HepG2 (cell line): ENCODE results near the gene COL9A3. TPM values are rescaled to one million over a fixed set of nuclear protein-coding genes. Genes with fewer than 3 reads are reported as not detected.

Experiments used
- ATAC-seq: fragments of 200-7000 bp; cut with Tn5 transposase; 3 replicates; pipeline ENCODE4 v1.9.1; 2020; ENCODE audit warnings: mild to moderate bottlenecking, moderate library complexity
- BruUV-seq: library from RNA; stranded (reverse); fragments of 400-500 nt; replicated peaks from 2 replicates; lab custom pipeline; 2021; lab: Mats Ljungman, UMichigan
- CTCF ChIA-PET: fragments of 300-600 bp; formaldehyde crosslinking; extraction: SDS; loops from one replicate; lab custom pipeline; 2021; ENCODE audit warnings: low total read pairs, inconsistent platforms, low intra/inter-chr PET ratio; lab: Yijun Ruan, JAX
- POLR2A ChIA-PET: fragments of 350-600 bp; sonication (Branson Sonifier 250); formaldehyde crosslinking; loops from one replicate; lab custom pipeline; 2020; ENCODE audit warnings: antibody characterized with exemption, inconsistent platforms; lab: Yijun Ruan, JAX
- DNase-seq: peaks from one replicate; pipeline ENCODE4 v3.0.0-alpha.2; 2015; ENCODE audit warnings: low spot score
- FAIRE-seq: peaks from 3 replicates; lab custom pipeline; 2011; peaks lifted over from hg19 to GRCh38; lab: Jason Lieb, UNC
- H2AFZ ChIP-seq: one replicate; pipeline ENCODE4 v1.6.1; 2011; ENCODE audit warnings: low read length, inconsistent platforms
- H3K27ac ChIP-seq: fragments of 300-600 bp; 3 replicates; pipeline ENCODE4 v1.8.0; 2011; ENCODE audit warnings: mixed run types, mild to moderate bottlenecking, mixed read lengths, low read length, inconsistent platforms; ENCODE audit not compliant: insufficient read depth; ENCODE audit errors: extremely low read length
- H3K27me3 ChIP-seq, 2 experiments: fragments of 200-600 bp in 1 of 2; 2 replicates in 1 of 2; 3 replicates in 1 of 2; pipeline versions ENCODE4 v1.6.0 to v1.8.0; 2011; ENCODE audit warnings: low read length in 2 of 2, mild to moderate bottlenecking in 2 of 2, moderate library complexity in 2 of 2, inconsistent platforms in 1 of 2; ENCODE audit not compliant: insufficient read depth in 2 of 2, control insufficient read depth in 1 of 2
- H3K36me3 ChIP-seq, 2 experiments: fragments of 200-600 bp in 1 of 2; replicated peaks in 1 of 2; 2 replicates in 1 of 2; 3 replicates in 1 of 2; pipeline versions ENCODE4 v1.5.1 to v1.8.0; 2011; ENCODE audit warnings: low read length in 2 of 2, inconsistent platforms in 1 of 2; ENCODE audit not compliant: insufficient read depth in 2 of 2, control insufficient read depth in 1 of 2
- H3K4me1 ChIP-seq: 2 replicates; pipeline ENCODE4 v1.5.1; 2012; ENCODE audit warnings: low read length, inconsistent platforms; ENCODE audit not compliant: insufficient read depth
- H3K4me2 ChIP-seq: 2 replicates; pipeline ENCODE4 v1.6.0; 2011; ENCODE audit warnings: low read depth, low read length, inconsistent platforms
- H3K4me3 ChIP-seq, 3 experiments: fragments of 200-600 bp in 1 of 3; sonication (generic), shearing (Covaris generic) in 1 of 3; replicated peaks in 1 of 3; 2 replicates each; pipeline ENCODE4 v1.5.1; 2011 to 2016; ENCODE audit warnings: low read length in 3 of 3, inconsistent platforms in 2 of 3, low read depth in 2 of 3, mild to moderate bottlenecking in 2 of 3, control low read depth in 1 of 3, mixed read lengths in 1 of 3; ENCODE audit not compliant: insufficient read depth in 1 of 3
- H3K79me2 ChIP-seq: one replicate; pipeline ENCODE4 v1.6.1; 2011; ENCODE audit warnings: low read length, inconsistent platforms; ENCODE audit not compliant: insufficient read depth
- H3K9ac ChIP-seq: 2 replicates; pipeline ENCODE4 v1.6.0; 2011; ENCODE audit warnings: mild to moderate bottlenecking, low read depth, low read length, inconsistent platforms; ENCODE audit not compliant: insufficient read depth
- H3K9me3 ChIP-seq: 2 replicates; pipeline ENCODE4 v1.5.1; 2012; ENCODE audit warnings: mild to moderate bottlenecking, low read length
- H4K20me1 ChIP-seq: 2 replicates; pipeline ENCODE4 v1.6.0; 2011; ENCODE audit warnings: inconsistent platforms, mild to moderate bottlenecking, low read length, moderate library complexity; ENCODE audit not compliant: insufficient read depth
- ATRX ChIP-seq: sonication (generic); formaldehyde crosslinking; IDR thresholded peaks from 2 replicates; pipeline ENCODE4 v1.4.0; 2020; ENCODE audit warnings: missing genetic modification reagents, borderline replicate concordance
- CENPX ChIP-seq: sonication (generic); formaldehyde crosslinking; IDR thresholded peaks from 2 replicates; pipeline ENCODE4 v1.9.0; 2021; ENCODE audit warnings: mild to moderate bottlenecking, missing genetic modification reagents, moderate library complexity
- FUBP1 ChIP-seq: sonication (generic); formaldehyde crosslinking; IDR thresholded peaks from 2 replicates; pipeline ENCODE4 v1.5.1; 2020; ENCODE audit warnings: missing genetic modification reagents, mild to moderate bottlenecking, borderline replicate concordance
- RCOR2 ChIP-seq: IDR thresholded peaks from 2 replicates; pipeline ENCODE4 v1.6.1; 2016; ENCODE audit warnings: missing biosample characterization, missing genetic modification reagents
- SP140L ChIP-seq: sonication (generic); formaldehyde crosslinking; IDR thresholded peaks from 2 replicates; pipeline ENCODE4 v1.4.0; 2020; ENCODE audit warnings: missing genetic modification reagents, borderline replicate concordance
- SRY ChIP-seq: sonication (generic); formaldehyde crosslinking; IDR thresholded peaks from 2 replicates; pipeline ENCODE4 v1.8.0; 2022; ENCODE audit warnings: mild to moderate bottlenecking, missing genetic modification reagents
- TFAP4 ChIP-seq: sonication (generic); IDR thresholded peaks from 2 replicates; pipeline ENCODE4 v1.6.1; 2016; ENCODE audit warnings: low read depth, borderline replicate concordance
- ZNF333 ChIP-seq: sonication (generic); formaldehyde crosslinking; IDR thresholded peaks from 2 replicates; pipeline ENCODE4 v1.4.0; 2020; ENCODE audit warnings: mild to moderate bottlenecking, missing genetic modification reagents, borderline replicate concordance
- ZNF646 ChIP-seq: sonication (generic); formaldehyde crosslinking; IDR thresholded peaks from 2 replicates; pipeline ENCODE4 v1.9.0; 2021; ENCODE audit warnings: mild to moderate bottlenecking, missing genetic modification reagents
- ZNF709 ChIP-seq: sonication (generic); formaldehyde crosslinking; IDR thresholded peaks from 2 replicates; pipeline ENCODE4 v1.5.0; 2020; ENCODE audit warnings: mild to moderate bottlenecking, missing genetic modification reagents
- ZNF713 ChIP-seq: sonication (generic); formaldehyde crosslinking; IDR thresholded peaks from 2 replicates; pipeline ENCODE4 v1.4.0; 2020; ENCODE audit warnings: mild to moderate bottlenecking, missing genetic modification reagents
- ZNF777 ChIP-seq: sonication (generic); formaldehyde crosslinking; IDR thresholded peaks from 2 replicates; pipeline ENCODE4 v1.4.0; 2020; ENCODE audit warnings: missing genetic modification reagents
- ZSCAN5A ChIP-seq: sonication (generic); formaldehyde crosslinking; IDR thresholded peaks from 2 replicates; pipeline ENCODE4 v1.8.0; 2022; ENCODE audit warnings: mild to moderate bottlenecking, missing genetic modification reagents, borderline replicate concordance
- WGBS: methylation state at CpG from one replicate; pipeline ENCODE4 v1.1.6; 2017; ENCODE audit warnings: low lambda C conversion rate; 5-methylcytosine and 5-hydroxymethylcytosine counted together
- in situ Hi-C: cut with HindIII; loops from 2 replicates; pipeline ENCODE4 v1.10.0; 2017; ENCODE audit warnings: low pct_unique_long_range_greater_than_20kb; ENCODE audit not compliant: extremely low pct_ligation_motif_present
- intact Hi-C: fragments of 100-400 bp; cut with micrococcal nuclease; formaldehyde crosslinking; loops from one replicate; pipeline ENCODE4 v1.10.0; 2022; ENCODE audit not compliant: unreplicated experiment
- polyA plus RNA-seq, 8 experiments: library from polyadenylated mRNA; depleted of rRNA in 3 of 8; stranded (reverse) in 7 of 8; unstranded in 1 of 8; fragments of >200 nt; fragmentation: Illumina TruSeq in 4 of 8; extraction: Trizol in 4 of 8; gene quantifications; 2 replicates each; pipeline versions ENCODE4 v1.2.1 to v1.2.3, GENCODE V29; 2011 to 2016; ENCODE audit warnings: low read depth in 4 of 8, missing spikeins in 1 of 8, mixed read lengths in 1 of 8; ENCODE audit not compliant: insufficient read depth in 1 of 8
- total RNA-seq, 5 experiments: library from RNA; depleted of rRNA; stranded (reverse); fragments of >200 nt; fragmentation: Illumina TruSeq; extraction: Trizol; gene quantifications; 2 replicates each; pipeline ENCODE4 v1.2.3, GENCODE V29; 2016; ENCODE audit warnings: low read depth in 1 of 5

The COL9A3 gene
- total and polyA plus RNA-seq, 2 of the 13 experiments (the other 11 are each of a cell fraction or from before 2014, with no cell fraction given): 155 to 204 TPM

GRCh38 chr20:62838128-62838891, 21.5 kb downstream of the COL9A3 start:
- BruUV-seq: no TSS peak
- H3K4me2 ChIP-seq: no peak overlapping the region
- H3K9ac ChIP-seq: no peak overlapping the region
- TF ChIP-seq ZNF333 (CRISPR knock-in tag) (no peak), ZNF713 (CRISPR knock-in tag) (no peak), ZNF777 (CRISPR knock-in tag) (no peak), FUBP1 (no peak), SRY (0 out of 2 replicates have a peak, but pooled peaks have one; percentile 14), RCOR2 (CRISPR knock-in tag) (no peak), SP140L (CRISPR knock-in tag) (no peak), ZSCAN5A (peak; percentile 37; the same call in 1 of the 2 replicates), ZNF646 (CRISPR knock-in tag) (no peak), TFAP4 (peak; percentile 54; the same call in 1 of the 2 replicates), CENPX (CRISPR knock-in tag) (no peak), ZNF709 (CRISPR knock-in tag) (no peak), ATRX (CRISPR knock-in tag) (no peak)

More at GRCh38 chr20:62838128-62838891, 21.5 kb downstream of the COL9A3 start:
- Histone ChIP-seq H4K20me1 (no peaks in the 10 kb centered on the region), H3K9me3 (no peaks in the 10 kb centered on the region), H3K27me3 (no peaks in the 10 kb centered on the region), H3K36me3 (peaks cover 12 to 22% of the 10 kb centered on the region in 2 experiments; a peak in 4 of 5 replicates), H3K27ac (no peak overlapping the region), H3K79me2 (no peaks in the 10 kb centered on the region), H2AFZ (no peak overlapping the region), H3K4me1 (peaks cover 8% of the 10 kb centered on the region; the same call in 1 of the 2 replicates), H3K4me3 (no peak overlapping the region)
- WGBS: 79% methylated on average over 27 of the region's 27 CpGs
- peak; percentile 71 for ATAC-seq
- DNase-seq: peak; percentile 68
- intact Hi-C loops: no loop called here
- ChIA-PET CTCF (no interaction called here), POLR2A (no interaction called here)
- peak; percentile 73 for FAIRE-seq
- in situ Hi-C loops: no loop called here
